GM19395 (cell line): Measurements from ENCODE around the gene MRPL1.
A peak's percentile ranks its signal among the peaks of the same experiment; 100 is the strongest.
"Not testable (repeated sequence)": the region's sequence is repeated elsewhere in the genome, so short reads cannot be mapped to it uniquely, and the experiment has no call there.

Source experiments
- ATAC-seq: cut with Tn5 transposase; IDR thresholded peaks from one replicate; pipeline ENCODE4 v1.9.1; 2021; ENCODE audit warnings: mild to moderate bottlenecking, moderate library complexity; ENCODE audit not compliant: unreplicated experiment

MRPL1 gene

DNA sequence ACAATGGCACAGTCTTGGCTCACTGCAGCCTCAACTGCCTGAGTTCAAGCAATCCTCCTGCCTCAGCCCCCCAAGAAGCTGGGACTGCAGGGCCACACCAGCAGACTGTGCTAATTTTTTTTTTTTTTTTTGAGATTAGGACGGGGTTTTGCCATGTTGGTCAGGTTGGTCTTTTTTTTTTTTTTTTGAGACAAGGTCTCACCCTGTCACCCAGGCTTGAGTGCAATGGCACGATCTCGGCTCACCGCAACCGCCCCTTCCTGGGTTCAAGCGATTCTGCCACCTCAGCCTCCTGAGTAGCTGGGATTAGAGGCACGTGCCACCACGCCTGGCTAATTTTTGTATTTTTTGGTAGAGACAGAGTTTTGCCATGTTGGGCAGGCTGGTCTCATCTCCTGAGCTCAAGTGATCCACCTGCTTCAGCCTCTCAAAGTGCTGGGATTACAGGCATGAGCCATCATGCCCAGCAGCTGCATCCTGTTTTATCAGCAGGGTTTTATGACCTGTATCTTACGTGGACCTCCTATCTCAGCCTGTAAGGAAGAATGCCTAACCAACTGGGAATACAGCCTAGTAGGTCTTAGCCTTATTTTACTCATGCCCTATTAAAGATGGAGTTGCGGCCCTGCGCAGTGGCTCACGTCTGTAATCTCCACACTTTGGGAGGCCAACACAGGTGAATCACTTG lies 13.2 kb upstream of the MRPL1 start:
- ATAC-seq = no peak

DNA sequence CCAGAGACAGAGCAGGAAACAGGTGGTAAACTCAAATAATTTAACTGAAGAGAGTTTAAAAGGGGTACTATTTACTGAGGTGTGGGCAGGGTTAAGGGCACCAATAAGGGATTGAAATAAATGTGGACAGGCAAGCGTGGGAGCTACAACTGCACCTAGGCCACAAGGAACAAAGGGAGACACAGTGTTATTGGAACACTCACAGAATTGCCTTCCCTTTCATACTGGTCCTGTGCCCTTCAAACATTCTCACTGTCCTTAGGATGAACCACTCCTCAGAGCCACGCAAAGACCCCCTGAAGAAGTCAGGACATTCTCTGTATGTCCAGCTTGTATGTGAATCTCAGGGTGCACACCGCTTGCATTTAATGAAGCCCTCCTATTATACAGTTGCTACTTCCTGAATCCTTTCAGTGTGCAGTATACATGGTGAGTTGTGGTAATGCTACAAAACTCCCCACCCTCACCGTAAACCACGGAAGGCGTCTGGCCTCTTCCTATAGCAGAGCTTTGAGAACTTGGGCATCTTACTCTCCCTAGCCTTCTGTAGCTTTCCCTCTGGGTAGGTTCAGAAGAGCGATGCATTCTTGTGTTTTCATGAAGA lies 9.6 kb upstream of the MRPL1 start:
- peak; percentile 94 for ATAC-seq

DNA sequence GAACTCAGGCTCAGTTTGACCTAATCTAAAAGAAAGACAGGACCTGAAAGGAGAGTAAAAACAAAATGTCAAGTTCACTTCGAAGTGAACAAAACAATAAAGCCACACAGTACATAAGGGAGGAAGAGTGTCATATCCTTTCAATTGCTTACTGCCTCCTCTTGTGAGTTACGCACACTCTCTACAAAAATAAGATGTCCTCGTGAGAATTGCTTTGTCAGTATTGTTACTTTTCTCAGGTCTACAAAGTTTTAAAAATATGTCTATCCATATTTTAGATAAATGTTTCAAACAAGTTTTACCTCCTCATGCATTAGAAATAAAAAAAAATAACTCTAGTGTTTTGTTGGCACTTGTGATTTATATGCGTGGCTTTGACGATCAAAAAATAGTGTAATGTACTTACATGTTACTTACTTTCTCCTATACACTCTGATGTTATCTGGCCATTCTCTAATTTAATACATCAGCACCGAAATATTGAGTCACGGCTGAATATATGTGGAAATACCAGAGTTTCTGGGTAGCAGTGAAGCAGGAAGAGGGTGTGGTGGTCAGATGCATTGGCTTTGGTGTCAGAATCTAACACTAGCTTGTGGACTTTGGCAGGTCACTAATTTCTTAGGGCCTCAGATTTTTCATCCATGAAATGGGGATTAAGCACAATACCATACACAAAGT lies 8.1 kb upstream of the MRPL1 start:
- ATAC-seq = no peak

DNA sequence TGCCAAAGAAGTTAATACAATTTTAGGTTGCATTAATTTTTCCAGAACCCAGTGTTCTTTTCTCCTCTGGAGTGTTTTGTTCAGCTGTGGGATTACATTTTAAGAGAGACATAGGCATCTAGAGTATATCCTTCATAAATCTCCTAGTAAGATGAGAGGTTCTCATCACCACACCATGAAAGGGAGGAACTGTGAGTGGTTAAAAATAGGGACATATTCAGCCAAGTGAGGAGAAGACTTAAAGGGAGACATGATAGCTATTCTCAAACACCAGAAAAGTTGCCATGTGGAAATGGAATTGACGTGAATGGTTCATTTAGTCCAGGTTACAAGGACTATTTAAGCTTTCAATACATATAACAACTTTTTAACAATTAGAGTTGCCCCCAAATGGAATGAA lies 6.5 kb upstream of the MRPL1 start:
- ATAC-seq = no peak

DNA sequence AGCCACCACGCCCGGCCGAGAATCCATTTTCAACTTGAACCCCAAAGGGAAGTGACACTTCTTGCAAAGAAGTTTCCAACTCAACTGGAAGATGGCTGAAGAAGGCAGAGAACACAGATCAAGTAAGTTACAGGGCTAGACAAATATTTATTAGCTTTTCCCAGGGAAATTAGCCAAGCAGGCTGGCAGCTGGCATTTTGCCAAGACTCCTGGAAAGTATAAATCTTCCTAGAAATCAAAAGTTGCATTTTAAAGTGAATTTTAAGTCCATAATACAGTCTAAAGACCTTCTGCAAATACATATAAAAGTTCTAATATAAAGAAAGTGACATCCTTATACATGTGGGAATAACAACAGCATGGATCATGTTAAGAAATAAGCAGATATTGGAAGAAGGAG lies 3.4 kb upstream of the MRPL1 start:
- no peak for ATAC-seq

DNA sequence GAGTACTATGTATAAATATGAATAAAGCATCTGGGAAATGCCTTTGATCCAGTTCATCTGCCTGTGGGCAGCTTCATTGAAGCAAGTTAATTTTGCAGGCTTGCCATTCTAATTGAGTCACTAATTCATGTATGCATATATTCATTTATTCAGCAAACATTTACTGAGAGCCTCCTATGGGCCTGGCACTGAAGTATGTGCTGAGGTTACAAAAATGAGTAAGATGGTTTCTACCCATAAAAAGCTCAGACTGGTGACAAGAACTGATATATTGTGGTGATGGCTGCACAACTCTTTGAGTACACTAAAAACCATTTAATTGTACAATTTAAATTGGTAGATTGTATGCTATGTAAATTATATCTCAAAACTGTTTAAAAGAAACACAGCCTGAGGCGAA lies 1.1 kb upstream of the MRPL1 start:
- ATAC-seq = no peak

DNA sequence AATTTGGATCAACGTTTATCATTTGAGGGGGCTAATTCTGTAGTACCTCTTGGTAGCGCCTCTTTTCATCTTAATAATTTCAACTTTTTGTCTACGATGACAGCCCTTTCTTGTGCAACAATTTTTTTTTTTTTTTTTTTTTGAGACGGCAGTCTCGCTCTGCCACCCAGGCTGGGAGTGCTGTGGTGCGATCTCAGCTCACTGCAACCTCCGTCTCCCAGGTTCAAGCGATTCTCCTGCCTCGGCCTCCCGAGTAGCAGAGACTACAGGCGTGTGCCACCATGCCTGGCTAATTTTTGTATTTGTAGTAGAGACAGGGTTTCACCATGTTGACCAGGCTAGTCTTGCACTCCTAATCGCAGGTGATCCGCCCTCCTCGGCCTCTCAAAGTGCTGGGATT lies 711 bp downstream of the MRPL1 start:
- ATAC-seq = not testable (repeated sequence)

DNA sequence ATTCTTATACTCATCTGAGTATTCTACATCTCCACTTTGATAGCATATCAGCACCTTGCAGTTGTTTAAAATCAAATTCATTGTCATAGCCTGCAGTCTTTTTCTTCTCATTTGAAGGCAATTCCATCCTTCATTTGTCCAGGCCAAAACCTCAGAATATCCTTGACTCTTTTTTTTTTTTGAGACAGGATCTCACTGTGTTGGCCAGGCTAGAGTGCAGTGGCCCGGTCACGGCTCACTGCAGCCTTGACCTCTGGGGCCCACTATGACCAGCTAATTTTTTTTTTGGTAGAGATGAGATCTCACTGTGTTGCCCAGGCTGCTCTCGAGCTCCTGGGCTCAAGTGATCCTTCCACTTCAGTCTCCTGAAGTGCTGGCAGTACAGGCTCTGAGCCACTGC lies 2.6 kb downstream of the MRPL1 start:
- ATAC-seq = no peak

DNA sequence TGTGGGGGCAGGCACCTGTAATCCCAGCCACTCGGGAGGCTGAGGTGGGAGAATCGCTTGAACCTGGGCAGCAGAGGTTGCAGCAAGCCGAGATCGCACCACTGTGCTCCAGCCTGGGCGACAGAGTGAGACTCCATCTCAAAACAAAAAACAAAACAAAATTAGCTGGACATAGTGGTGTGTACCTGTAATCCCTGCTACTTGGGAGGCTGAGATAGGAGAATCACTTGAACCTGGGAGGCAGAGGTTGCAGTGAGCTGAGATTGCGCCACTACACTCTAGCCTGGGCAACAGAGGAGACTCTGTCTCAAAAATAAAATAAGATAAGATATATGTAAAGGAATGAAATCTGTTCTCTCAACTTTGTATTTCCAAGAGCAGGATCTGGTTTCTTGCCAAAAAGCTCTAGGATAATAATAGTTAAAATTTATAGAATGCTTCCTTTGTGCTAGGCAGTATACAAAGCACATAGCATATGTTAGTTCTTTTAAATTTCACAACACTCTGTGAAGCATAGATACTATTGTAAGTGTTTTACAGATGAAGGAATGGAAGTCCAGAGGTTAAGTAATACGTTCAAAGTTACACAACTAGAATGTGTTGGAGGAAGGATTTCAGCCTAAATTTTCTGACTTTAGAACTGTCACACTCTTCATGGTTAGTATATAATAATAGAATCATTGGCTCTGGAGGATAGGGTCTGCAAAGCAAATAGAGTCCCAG lies 10.3 kb downstream of the MRPL1 start:
- ATAC-seq = no peak

DNA sequence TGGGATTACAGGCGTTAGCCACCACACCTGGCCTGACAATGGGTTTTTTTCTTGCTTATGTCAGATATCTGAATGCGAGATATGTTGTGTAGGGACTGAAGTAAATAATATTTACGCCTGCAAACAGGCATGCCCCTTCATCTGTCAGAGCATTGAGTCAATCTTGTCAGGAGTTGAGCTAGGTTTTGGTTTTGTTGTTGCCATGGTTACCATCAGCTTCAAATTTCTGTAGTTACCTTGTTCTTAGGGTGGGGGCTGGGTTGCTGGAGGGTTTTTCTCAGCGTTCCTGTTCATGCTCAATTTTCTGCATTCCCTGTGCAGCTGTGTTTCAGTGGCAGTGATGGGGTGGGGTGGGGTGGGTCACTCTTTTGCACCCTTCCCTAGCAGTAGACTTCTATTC lies 14.5 kb downstream of the MRPL1 start:
- no peak for ATAC-seq

DNA sequence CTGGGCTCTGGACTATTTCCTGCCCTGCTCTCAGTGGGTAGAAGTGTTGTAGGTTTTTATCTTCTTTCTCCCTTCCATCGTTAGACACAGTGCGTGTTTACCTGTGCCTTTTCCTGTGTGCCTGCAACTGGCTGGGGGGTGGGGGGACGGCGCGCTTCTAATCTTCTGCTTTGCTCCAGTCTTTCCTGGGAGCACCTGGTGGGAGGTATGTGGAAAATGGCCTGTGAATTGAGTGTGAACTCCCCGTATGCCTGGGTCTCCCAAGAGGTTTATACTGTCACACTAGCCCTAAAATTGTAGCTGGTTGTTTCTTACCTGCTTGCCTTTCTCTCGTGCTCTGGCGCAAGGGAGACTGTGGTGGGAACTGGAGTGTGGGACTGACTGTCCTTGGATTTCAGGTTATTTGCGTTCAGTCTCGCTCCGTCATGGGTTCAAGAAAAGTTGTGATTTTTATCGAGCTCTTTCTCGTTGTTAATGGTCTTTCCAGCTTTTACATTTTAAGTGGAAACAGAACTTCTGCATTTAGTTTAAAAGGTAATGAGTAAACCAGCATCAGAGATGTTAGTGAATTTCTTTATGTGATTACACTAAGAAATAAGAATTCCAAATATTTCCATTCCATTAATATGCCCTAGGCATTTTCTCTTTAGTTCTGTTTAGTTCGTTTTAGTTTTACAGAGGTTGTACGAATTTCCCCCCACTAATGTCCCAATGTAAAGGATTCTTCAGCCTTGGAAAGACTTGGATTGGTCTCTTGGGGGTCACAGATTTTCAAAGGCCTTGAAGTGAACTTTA lies 15.3 kb downstream of the MRPL1 start:
- ATAC-seq = no peak

DNA sequence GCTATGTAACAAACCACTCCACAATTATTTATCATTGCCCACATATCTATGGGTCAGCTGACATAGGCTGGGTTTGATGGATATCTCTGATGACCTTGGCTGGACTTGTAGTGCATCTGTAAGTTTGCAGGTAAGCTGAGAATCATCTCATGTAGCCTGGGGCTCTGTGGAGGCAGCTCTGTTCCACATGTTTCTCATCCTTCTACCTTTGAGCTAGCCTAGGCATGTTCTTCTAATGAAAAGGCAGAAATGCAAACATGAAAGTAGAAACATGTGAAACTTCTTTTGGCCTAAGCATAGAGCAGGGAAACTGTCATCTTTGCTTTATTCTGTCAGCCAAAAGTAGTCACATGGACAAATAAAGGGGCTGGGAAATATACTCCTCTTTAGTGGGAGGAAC lies 18.2 kb downstream of the MRPL1 start:
- no peak for ATAC-seq

DNA sequence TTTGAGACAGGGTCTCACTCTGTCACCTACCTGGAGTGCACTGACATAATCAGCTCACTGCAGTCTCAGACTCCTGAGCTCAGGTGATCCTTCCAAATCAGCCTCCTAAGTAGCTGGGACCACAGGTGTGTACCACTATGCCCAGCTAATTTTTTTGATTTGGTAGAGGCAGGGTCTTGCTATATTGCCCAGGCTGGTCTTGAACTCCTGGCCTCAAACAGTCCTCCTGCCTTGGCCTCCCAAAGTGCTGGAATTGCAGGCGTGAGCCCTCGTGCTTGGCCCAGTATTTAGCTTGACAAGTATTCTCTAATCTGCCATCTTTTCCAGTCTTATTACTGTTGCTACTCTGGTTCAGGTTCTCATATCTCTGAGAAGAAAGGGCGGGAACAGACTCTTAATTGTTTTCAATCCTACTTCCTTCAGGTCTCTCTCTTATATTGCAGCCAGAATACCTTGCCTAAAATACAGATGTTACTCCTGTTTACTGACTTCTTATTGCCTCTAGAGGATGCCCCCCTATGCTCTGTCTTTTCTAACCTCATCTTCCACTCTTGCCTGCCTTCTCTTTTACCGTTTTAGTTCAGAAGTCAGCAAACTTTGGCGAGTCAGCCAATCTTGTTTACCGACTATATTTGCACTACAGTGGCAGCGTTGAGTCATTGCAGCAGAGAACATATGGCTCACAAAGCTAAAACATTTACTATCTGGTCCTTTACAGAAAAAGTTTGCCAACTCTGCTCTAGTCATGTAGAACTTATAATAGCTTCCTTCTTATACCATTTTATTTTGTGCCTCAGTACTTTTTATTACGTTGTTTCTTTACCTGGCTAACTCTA lies 19.0 kb downstream of the MRPL1 start:
- ATAC-seq = no peak

DNA sequence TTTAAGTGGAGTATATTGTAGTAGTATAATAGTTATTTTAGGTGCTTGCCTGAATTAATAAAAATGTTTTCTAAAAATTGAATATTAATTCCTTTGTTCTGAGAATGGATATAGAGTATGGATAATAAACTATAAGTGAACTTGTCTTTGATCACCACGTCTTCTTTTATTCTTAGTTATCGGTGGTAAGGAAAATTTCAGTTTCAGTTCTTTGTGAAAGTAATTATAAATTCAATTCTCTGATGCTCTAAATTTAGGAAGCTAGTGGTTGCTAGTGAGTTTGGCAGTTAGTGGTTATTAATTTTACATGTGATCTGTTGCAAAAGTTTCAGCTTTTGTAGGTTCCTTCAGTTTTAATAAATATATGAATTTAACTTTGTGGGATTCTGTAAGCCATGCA lies 30.8 kb downstream of the MRPL1 start:
- ATAC-seq = peak; percentile 80

DNA sequence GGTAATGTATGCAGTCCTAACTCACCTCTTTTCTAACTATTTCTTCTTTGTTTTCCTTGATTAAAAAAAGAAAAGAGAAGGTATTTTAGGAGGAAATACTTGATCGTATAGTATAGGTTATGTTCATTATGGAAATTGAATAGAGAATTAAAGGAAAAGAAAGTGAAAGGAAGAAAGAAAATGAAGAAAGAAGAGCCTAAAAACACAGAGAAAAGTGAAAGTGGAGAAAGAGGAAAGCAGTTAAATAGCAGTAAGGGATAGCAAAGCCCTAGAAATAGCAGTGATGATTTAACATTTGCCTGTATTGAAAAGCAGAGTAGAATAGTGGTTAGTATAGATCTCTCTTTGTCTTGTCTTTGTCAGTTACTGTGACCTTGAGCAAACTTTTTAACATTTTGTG lies 37.0 kb downstream of the MRPL1 start:
- no peak for ATAC-seq

DNA sequence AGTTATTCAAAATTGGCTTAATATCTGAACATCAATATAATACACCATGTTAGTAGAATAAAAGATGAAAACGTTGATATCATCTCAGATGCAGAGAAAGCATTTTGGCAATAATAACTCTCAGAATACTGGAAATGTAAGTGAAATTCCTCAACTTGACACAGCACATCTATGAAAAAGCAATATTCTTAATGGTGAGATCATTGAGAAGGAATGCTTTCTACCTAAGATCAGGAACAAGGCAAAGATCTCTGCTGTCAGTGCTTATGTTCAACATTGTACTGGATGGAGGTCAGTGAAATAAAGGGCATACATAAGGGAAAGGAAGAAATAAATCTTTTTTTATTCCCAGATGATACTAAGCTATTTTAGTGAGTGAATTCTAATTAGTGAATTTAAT lies 40.6 kb downstream of the MRPL1 start:
- ATAC-seq = no peak

DNA sequence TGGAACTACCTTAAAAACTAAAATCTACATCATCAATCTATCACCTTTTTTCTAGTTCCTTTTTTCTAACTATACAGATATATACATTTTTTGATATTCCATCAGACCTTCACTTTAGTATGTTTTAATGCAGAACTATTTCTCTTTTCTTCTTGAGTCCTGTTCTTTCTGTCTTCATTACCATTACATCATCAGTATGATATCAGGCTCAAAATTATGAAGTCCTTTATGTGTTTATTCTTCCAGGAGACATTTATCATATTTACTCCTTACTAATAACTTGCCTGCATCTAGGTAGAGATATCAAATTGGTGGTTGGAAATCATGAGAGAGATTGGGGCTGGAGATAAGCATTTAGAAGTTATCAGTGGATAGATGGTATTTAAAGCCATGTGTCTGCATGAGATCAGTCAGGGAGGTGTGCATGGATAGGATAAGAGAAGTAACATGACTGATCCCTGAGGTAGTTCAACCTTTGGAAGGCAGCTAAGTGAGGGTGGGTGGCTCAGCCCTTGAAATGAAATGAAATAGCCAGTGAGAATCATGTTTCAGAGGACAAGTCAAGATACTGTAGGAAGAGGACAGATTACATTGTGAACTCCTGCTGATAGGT lies 43.1 kb downstream of the MRPL1 start:
- ATAC-seq = no peak

DNA sequence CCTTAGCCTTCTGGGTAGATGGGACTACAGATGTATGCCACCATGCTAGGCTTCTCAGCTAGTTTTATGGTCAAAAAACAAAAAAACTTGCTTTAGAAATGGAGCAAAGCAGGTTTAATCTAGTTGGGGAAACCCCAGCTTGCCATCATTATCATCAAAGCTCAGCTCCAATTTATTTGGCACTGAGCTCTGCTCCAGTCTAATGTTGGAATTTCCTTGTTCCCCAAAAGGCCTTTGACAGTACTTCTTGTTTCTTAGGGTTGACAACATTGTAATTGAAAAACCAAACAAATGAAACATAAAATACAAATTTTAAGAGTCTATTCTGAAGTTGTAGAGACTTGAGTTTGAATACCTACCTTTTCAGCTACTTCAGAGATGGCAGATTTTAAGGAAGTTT lies 48.0 kb downstream of the MRPL1 start:
- ATAC-seq = no peak

DNA sequence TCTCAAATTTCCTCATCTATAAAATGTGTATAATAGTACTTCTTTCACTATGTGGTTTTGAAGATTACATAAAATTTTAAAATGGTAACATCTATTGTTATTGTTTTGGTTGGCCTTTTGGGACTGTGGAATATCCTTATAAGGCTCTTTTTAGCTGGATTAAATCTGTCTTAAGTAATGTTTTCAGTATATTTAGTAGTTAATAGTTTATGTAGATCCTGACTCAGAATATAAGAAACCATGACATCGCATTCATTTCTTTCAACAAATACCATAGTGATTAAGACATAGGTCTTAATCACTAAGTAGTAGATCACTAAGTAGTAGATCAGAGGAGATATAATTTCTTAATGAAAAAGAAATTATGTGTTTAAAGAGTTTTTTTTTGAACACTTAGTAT lies 48.5 kb downstream of the MRPL1 start:
- no peak for ATAC-seq
